GM20000 (cell line): ENCODE data around the gene RASSF1.

Source experiments
- DNase-seq: peaks from one replicate; pipeline ENCODE4 v3.0.0; 2012; ENCODE audit warnings: low spot score
- CTCF ChIP-seq: IDR thresholded peaks from 2 replicates; pipeline ENCODE4 v1.5.1; 2012; ENCODE audit warnings: mild to moderate bottlenecking, control low read depth; ENCODE audit errors: extremely low read depth, missing control alignments

Gene RASSF1

GRCh38 chr3:50373146-50374051 lies 32.8 kb upstream of the RASSF1 start:
- TF ChIP-seq CTCF: no peak
- no peak for DNase-seq

DNA sequence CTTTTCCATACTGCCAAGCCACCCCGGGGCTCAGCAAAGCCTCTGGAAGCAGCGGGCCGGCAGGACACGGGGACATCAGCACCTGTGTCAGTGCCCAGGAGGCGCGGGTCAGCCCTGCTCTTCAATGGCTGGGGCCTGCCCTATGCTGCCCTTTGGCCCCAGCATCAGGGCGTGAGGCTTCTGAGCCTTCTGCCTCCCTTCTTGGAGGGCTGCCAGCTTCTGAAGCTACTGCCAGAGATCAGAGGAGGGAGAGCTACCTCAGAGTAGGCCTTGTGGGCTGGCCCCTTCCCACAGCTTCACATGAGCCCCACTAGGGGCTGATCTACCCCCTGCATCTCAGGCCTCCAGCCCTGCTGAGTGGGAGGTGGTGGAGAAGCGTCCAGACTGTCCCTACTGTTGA lies 31.7 kb upstream of the RASSF1 start:
- DNase-seq: no peak
- TF ChIP-seq CTCF: no peak

DNA sequence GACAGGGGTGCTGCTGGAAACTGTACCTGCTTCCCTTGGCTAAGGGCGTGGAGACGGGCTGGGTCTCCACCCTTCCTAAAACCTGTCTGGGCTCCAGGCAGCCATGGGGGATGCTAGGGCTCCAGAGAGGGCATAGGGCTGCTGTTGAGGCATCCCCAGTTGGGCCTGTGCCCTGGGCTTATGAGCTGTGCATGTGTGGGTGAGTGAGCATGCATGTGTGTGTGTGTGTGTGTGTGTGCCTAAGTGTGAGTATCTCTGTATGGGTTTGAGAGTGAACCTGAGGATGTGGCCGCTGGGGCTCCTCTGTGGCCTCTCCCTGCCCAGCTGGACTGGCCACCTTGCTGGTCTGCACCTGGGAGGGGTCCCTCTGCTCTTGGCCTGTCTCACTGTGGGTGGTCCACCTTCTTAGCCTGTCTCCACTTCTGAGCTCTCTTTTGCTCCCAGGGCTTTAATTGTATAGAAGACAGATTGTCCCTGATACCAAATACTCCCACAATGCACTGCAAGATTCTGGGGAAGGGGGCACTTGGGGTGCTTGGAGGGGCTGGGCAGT lies 30.6 kb upstream of the RASSF1 start:
- no peak for TF ChIP-seq CTCF
- no peak for DNase-seq

DNA sequence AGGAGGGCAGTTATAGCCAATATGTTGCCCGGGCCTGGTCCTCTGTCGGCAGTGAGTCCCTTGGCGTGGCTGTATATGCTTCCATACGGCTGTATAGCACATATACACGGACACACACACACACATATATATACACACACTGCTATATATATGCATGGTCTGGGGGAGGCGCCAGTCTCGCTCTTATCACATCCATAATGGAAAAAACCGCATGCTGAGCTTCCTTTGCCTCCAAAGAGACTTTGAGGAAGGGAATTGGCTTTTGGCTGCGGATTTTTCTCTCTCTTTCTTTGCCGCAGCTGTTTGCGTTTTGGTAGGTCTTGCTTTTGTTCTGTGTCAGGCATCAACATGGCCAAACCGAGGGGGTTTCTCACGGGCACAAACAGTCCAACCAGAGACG lies 30.0 kb upstream of the RASSF1 start:
- no peak for DNase-seq
- no peak for TF ChIP-seq CTCF

GRCh38 chr3:50369012-50369670 lies 28.5 kb upstream of the RASSF1 start:
- TF ChIP-seq CTCF: no peak
- DNase-seq: no peak

- TF ChIP-seq CTCF: no peak
- no peak for DNase-seq
Measured at GRCh38 chr3:50365842-50366220, 25.2 kb upstream of the RASSF1 start.

DNA sequence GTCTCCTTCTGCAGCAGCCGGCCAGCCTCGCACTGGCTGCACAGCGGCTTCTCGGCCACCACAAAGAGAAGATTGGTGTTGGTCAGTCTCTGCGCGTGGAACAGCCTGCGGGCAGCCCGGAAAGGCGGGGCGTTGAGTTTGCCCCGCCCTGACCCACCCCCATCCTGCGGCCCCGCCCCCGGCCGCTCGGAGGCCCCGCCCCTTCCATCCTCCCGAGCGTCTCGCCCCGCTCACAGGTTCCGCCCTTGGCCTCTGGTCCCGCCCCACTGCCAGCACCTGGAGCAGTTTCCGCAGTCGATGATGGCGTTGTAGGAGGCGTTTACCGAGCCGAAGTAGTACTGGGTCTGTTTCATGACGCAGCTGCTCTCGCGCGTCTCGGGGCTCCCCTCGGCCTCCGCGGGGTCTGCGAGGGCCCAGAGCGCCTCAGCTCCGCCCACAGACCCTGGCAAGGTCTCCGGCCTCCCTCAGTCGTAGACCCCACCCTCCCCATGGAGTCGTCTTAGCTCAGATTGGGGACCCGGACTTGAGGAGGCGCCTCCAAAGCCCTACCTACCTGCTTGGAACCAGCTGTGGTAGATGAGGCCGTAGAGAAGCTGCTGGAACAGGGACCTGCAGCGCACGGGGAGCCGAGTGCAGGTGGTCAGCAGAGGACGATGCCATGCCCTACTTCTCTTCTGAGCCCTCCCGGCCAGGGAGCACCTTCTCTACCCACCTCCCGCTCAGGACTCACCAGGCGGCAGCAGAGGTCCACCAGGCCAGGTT lies 24.6 kb upstream of the RASSF1 start:
- TF ChIP-seq CTCF: no peak
- DNase-seq: peak; percentile 97
